Gastrocnemius medialis (tissue), 4 donors: ENCODE measurements around the gene NEK10. TPM values are rescaled to one million over a fixed set of nuclear protein-coding genes. Genes with fewer than 3 reads are reported as not detected.
A peak's percentile ranks its signal among the peaks of the same experiment; 100 is the strongest.

ENCODE experiments used
- ATAC-seq, 2 donors: fragments of 150-250 bp; one replicate each; pipeline ENCODE4 v1.9.1; 2016
- DNase-seq, 2 donors: peaks; one replicate each; pipeline ENCODE4 v3.0.0-alpha.2; 2019
- H3K27ac ChIP-seq, 4 donors: fragments of 200-600 bp; sonication (generic); 1 replicate in 1 of 4; 2 replicates in 3 of 4; pipeline ENCODE4 v1.5.1; 2016 to 2018; ENCODE audit warnings: mild to moderate bottlenecking in 2 of 4, moderate library complexity in 1 of 4
- H3K27me3 ChIP-seq, 3 donors: fragments of 200-600 bp; sonication (generic) in 2 of 3; 1 replicate in 1 of 3; 2 replicates in 2 of 3; pipeline versions ENCODE4 v1.5.1 to v1.6.0; 2016 to 2019; ENCODE audit warnings: mild to moderate bottlenecking in 1 of 3, moderate library complexity in 1 of 3
- H3K36me3 ChIP-seq, 2 donors: fragments of 200-600 bp; sonication (generic) in 1 of 2; one replicate each; pipeline ENCODE4 v1.5.1; 2017 to 2018
- H3K4me1 ChIP-seq, 2 donors: fragments of 200-600 bp; sonication (generic) in 1 of 2; one replicate each; pipeline ENCODE4 v1.5.1; 2016 to 2017; ENCODE audit warnings: mild to moderate bottlenecking in 2 of 2
- H3K4me3 ChIP-seq, 4 donors: fragments of 200-600 bp; sonication (generic) in 3 of 4; 1 replicate in 1 of 4; 2 replicates in 3 of 4; pipeline ENCODE4 v1.5.1; 2016 to 2019; ENCODE audit warnings: mild to moderate bottlenecking in 2 of 4
- H3K9me3 ChIP-seq, 3 donors: fragments of 200-600 bp; sonication (generic) in 2 of 3; 1 replicate in 1 of 3; 2 replicates in 2 of 3; pipeline ENCODE4 v1.5.1; 2016 to 2019
- POLR2A ChIP-seq, 2 donors: fragments of 450-650 bp; IDR thresholded peaks; one replicate each; pipeline ENCODE4 v1.6.1; 2017; ENCODE audit warnings: antibody characterized with exemption in 2 of 2, mild to moderate bottlenecking in 2 of 2, moderate library complexity in 2 of 2
- in situ Hi-C, 4 donors: fragments of 200-750 bp; cut with MboI; loops; one replicate each; pipeline versions ENCODE4 v1.15.0 to v1.8.0; 2017; ENCODE audit warnings: low sequenced_read_pairs in 4 of 4
- intact Hi-C: fragments of 100-400 bp; cut with DNase I; formaldehyde crosslinking; loops from one replicate; pipeline ENCODE4 v1.15.1; 2023; ENCODE audit warnings: low total_unique reads
- total RNA-seq, 4 donors: library from RNA; depleted of rRNA; stranded (reverse); fragments of >200 nt; gene quantifications; one replicate each; pipeline versions ENCODE4 v1.1.0 to v1.2.3, GENCODE V29; 2016
- TF ChIP-seq, protein P1 (sequence below), 5 experiments: fragments of 450-650 bp in 3 of 5; fragments of 200-600 bp in 2 of 5; sonication (generic) in 2 of 5; IDR thresholded peaks in 4 of 5; conservative IDR thresholded peaks in 1 of 5; 1 replicate in 4 of 5; 2 replicates in 1 of 5; pipeline ENCODE4 v1.5.1; 2016 to 2019; ENCODE audit warnings: antibody characterized with exemption in 5 of 5, mild to moderate bottlenecking in 3 of 5, moderate library complexity in 3 of 5

NEK10 gene
- total RNA-seq, 4 donors from 2014 or later, result 3.6 to 12.8 (median 7.5) TPM

DNA sequence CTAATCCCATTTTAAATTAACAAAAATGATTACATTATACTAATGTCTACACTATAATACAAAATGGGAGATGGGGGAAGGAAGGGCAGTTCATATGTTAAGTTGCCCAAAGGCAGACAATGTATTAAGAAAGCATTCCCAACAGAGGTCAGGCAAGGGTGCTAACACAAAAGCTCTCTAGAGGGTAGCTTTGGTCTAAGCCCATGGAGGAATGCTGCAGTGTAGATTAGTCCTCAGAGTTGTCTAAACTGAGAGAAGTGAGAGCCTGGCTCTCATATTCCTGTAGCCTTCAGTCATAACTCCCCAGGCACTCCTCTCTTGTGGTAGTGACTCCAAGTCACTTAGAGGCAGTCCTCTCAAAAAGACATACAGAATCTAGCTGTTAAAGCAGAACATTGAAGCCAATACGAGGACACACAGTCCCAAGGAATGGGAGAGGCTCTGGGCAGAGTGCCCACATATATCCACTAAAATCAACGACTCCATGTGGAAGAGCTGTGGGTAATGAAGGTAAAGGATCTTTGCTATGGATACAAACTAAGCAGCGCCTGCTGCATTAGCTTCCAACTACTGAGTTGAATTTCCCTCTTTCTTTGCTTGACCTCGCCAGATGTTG, 14.5 kb downstream of the NEK10 start:
- TF ChIP-seq, protein P1, sequence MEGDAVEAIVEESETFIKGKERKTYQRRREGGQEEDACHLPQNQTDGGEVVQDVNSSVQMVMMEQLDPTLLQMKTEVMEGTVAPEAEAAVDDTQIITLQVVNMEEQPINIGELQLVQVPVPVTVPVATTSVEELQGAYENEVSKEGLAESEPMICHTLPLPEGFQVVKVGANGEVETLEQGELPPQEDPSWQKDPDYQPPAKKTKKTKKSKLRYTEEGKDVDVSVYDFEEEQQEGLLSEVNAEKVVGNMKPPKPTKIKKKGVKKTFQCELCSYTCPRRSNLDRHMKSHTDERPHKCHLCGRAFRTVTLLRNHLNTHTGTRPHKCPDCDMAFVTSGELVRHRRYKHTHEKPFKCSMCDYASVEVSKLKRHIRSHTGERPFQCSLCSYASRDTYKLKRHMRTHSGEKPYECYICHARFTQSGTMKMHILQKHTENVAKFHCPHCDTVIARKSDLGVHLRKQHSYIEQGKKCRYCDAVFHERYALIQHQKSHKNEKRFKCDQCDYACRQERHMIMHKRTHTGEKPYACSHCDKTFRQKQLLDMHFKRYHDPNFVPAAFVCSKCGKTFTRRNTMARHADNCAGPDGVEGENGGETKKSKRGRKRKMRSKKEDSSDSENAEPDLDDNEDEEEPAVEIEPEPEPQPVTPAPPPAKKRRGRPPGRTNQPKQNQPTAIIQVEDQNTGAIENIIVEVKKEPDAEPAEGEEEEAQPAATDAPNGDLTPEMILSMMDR (IDR thresholded peaks at IDR 0.05 in 4 of 5, conservative IDR thresholded peaks at IDR 0.05 in 1 of 5), result no peak
- TF ChIP-seq POLR2A (IDR thresholded peaks at IDR 0.05), result no peak
- H3K4me3 ChIP-seq, result no peak overlapping the region
- DNase-seq, result no peak
- in situ Hi-C loops, result no loop called here
- no peak for ATAC-seq
- peaks cover 18% of the 10 kb centered on the region in 2 donors for H3K4me1 ChIP-seq
- intact Hi-C loops, result no loop called here
- no peak overlapping the region for H3K27ac ChIP-seq
- H3K27me3 ChIP-seq, result no peaks in the 10 kb centered on the region
- no peaks in the 10 kb centered on the region for H3K36me3 ChIP-seq
- no peaks in the 10 kb centered on the region for H3K9me3 ChIP-seq

DNA sequence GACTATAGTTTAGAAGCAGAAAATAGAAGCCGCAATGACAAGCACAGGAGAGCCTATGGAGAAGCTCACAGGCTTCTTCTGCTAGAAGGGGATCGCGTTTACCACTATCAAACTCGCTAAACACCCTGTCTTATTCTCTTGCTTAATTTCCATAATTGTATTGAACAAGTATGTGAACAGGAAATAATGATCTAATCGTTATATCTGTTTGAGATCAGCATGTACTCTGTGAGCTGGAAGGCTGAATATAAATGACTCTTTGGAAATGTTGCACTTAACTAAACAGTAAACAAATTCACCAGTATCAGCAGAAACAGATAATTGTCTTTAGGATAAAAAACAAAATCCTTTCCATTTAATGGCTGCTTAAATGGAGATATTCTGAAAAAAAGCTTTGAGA, 15.0 kb downstream of the NEK10 start:
- no peak for ATAC-seq

DNA sequence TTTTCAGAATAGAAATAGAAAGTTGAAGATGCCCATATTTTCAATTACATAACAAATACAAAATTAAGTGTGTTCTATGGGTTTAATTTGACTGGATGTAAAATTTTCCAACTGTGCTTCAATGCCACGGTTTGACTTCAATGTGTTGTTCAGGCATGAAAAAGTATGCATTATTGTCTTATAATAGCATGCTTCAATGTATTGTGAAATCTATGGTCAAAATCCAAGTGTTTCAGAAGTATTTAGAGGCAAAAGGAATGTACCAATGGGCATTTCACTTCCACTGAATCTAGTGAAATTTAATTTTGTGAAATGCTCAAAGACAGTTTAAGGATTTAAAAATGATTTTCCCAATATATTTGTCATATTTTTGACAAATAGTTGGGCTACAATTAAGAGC, 16.0 kb downstream of the NEK10 start:
- no peaks in the 10 kb centered on the region for H3K27me3 ChIP-seq
- H3K4me1 ChIP-seq, result peaks cover 16 to 18% of the 10 kb centered on the region in 2 donors
- intact Hi-C loops, result no loop called here
- no peak for TF ChIP-seq POLR2A (IDR thresholded peaks at IDR 0.05)
- TF ChIP-seq, protein P1 (IDR thresholded peaks at IDR 0.05 in 4 of 5, conservative IDR thresholded peaks at IDR 0.05 in 1 of 5), result no peak
- H3K9me3 ChIP-seq, result no peaks in the 10 kb centered on the region
- H3K27ac ChIP-seq, result no peak overlapping the region
- in situ Hi-C loops, result no loop called here
- ATAC-seq (no peak), DNase-seq (no peak)
- H3K36me3 ChIP-seq, result no peaks in the 10 kb centered on the region
- no peak overlapping the region for H3K4me3 ChIP-seq

More for the DNA sequence above, 15.0 kb downstream of the NEK10 start:
- Histone ChIP-seq H3K9me3 (no peaks in the 10 kb centered on the region), H3K4me1 (peaks cover 16 to 18% of the 10 kb centered on the region in 2 donors), H3K27me3 (no peaks in the 10 kb centered on the region), H3K27ac (no peak overlapping the region), H3K4me3 (no peak overlapping the region), H3K36me3 (no peaks in the 10 kb centered on the region)
- DNase-seq, result no peak
- TF ChIP-seq POLR2A (IDR thresholded peaks at IDR 0.05), result no peak
- TF ChIP-seq, protein P1 (IDR thresholded peaks at IDR 0.05 in 4 of 5, conservative IDR thresholded peaks at IDR 0.05 in 1 of 5), result no peak
- in situ Hi-C loops, result no loop called here
- intact Hi-C loops, result no loop called here

DNA sequence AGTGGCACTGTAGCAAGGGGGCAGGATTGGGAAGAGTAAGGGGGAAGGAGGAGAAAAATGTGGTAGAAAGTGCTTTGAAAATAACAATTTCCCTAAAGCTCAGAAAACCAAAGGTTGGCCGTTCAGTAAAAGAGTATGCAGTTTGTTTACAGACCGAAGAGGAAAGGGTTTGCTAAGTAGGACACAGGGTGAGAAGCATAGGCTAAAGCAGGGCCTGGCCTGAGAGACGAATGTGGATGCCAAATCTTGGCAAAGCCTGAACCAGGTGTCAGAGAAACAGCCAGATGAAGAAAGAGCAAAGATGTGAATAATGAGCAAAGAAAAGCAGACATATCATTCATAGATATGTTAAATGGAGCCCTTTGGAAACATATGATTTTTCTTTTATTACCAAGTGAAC, 17.1 kb downstream of the NEK10 start:
- Histone ChIP-seq H3K4me1 (peaks cover 16 to 18% of the 10 kb centered on the region in 2 donors), H3K4me3 (no peak overlapping the region), H3K36me3 (no peaks in the 10 kb centered on the region), H3K27me3 (no peaks in the 10 kb centered on the region), H3K27ac (peak overlapping the region; percentile 29 to 68 (median 43)), H3K9me3 (no peaks in the 10 kb centered on the region)
- TF ChIP-seq, protein P1 (IDR thresholded peaks at IDR 0.05 in 4 of 5, conservative IDR thresholded peaks at IDR 0.05 in 1 of 5), result no peak
- no peak for TF ChIP-seq POLR2A (IDR thresholded peaks at IDR 0.05)
- DNase-seq, result no peak
- in situ Hi-C loops (no loop called here), intact Hi-C loops (no loop called here)
- ATAC-seq, result peak in 1 of 2 donors; percentile 55

DNA sequence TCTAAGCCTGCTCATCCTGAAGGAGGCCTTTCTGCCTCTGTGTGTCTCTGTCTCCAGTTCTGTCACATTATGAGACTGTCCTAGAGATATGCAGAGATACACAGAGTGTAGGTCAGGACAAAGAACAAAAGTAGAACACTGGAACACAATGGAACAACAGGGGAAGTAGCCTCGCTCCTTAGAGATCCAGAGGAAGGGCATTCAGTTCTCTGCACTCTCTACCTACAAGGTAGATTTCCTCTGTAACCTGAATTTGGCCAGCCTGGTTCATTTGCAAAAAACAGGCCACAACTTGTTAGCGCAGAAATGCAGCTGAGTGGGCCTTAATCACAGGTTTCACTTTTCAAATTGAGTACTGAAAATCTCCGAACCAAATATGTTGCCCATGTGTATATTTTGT, 19.4 kb downstream of the NEK10 start:
- in situ Hi-C loops, result no loop called here

More for the DNA sequence above, 19.4 kb downstream of the NEK10 start:
- intact Hi-C loops, result loop anchor here (2.0 kb wide), 1 partner anchor 31 kb away; no protein-coding TSS in a partner anchor
- TF ChIP-seq POLR2A (IDR thresholded peaks at IDR 0.05), result no peak
- TF ChIP-seq, protein P1 (IDR thresholded peaks at IDR 0.05 in 4 of 5, conservative IDR thresholded peaks at IDR 0.05 in 1 of 5), result no peak
- peak overlapping the region in 2 of 4 donors; percentile 9 to 49 for H3K27ac ChIP-seq
- H3K4me3 ChIP-seq, result no peak overlapping the region
- ATAC-seq (no peak), DNase-seq (no peak)
- H3K9me3 ChIP-seq, result no peaks in the 10 kb centered on the region
- no peaks in the 10 kb centered on the region for H3K36me3 ChIP-seq
- peaks cover 16 to 25% of the 10 kb centered on the region in 2 donors for H3K4me1 ChIP-seq
- no peaks in the 10 kb centered on the region for H3K27me3 ChIP-seq
